ENCODE data around the gene PER1. TPM values are rescaled to one million over a fixed set of nuclear protein-coding genes. Genes with fewer than 3 reads are reported as not detected.
A peak's percentile ranks its signal among the peaks of the same experiment; 100 is the strongest.

The PER1 gene
- total RNA-seq, 1 experiment from 2014 or later, result 87.6 TPM

GRCh38 chr17:8122924-8123694 is 29.1 kb downstream of the PER1 start:
- Histone ChIP-seq H3K4me3 (replicated peaks in 1 of 2; ENCODE audit: low read depth in 1 of 2, low read length in 2 of 2) (peak overlapping the region; percentile 52 to 61), H3K79me2 (ENCODE audit: insufficient read depth, low read length) (no peaks in the 10 kb centered on the region), H3K36me3 (ENCODE audit: control insufficient read depth in 1 of 2, insufficient read depth in 2 of 2, low read length in 2 of 2) (no peaks in the 10 kb centered on the region), H3K27ac (ENCODE audit: low read depth, low read length) (no peak overlapping the region), H3K9ac (ENCODE audit: low read length) (peak overlapping the region; percentile 51), H2AFZ (ENCODE audit: low read depth, low read length, poor library complexity, severe bottlenecking) (no peak overlapping the region), H3K9me2 (ENCODE audit: insufficient read depth) (no peaks in the 10 kb centered on the region), H3K9me3 (ENCODE audit: control insufficient read depth in 1 of 2, insufficient read depth in 1 of 2, low read depth in 1 of 2, low read length in 2 of 2) (no peaks in the 10 kb centered on the region), H3K4me1 (ENCODE audit: control insufficient read depth in 1 of 2, insufficient read depth in 2 of 2, low read length in 2 of 2) (peaks cover 28 to 80% of the 10 kb centered on the region in 2 experiments), H4K20me1 (ENCODE audit: insufficient read depth) (peaks cover 3% of the 10 kb centered on the region; the same call in 1 of the 2 replicates), H3K4me2 (ENCODE audit: low read length) (peak overlapping the region; percentile 92), H3K27me3 (ENCODE audit: insufficient read depth, low read length) (no peaks in the 10 kb centered on the region)
- RAD21 ChIA-PET (ENCODE audit: low non-redundant PET in 1 of 2, low total read pairs in 2 of 2, uncharacterized antibody in 2 of 2, unreplicated experiment in 2 of 2), result no interaction called here
- no TSS peak for BruUV-seq (replicated peaks)
- POLR2A ChIA-PET, result interaction anchor here (1.1 to 2.5 kb wide), 3 partner anchors 10 to 172 kb away, joined by 4 to 13 read pairs (median 7); partner anchors contain the start of gene SLC25A35
- DNase-seq (ENCODE audit: low read depth, low spot score), result no peak
- intact Hi-C loops (cut with micrococcal nuclease), result loop anchor here (10.0 kb wide), 1 partner anchor 262 kb away; the partner anchor contains the start of gene RPL26
- ATAC-seq, result no peak
- TF ChIP-seq SIN3A (IDR thresholded peaks at IDR 0.05; ENCODE audit: low read depth) (no peak), EZH2phosphoT487 (IDR thresholded peaks at IDR 0.05; ENCODE audit: borderline replicate concordance) (no peak), EGR1 (IDR thresholded peaks at IDR 0.05; ENCODE audit: low read depth) (no peak)
- CTCF ChIA-PET, result no interaction called here

DNA sequence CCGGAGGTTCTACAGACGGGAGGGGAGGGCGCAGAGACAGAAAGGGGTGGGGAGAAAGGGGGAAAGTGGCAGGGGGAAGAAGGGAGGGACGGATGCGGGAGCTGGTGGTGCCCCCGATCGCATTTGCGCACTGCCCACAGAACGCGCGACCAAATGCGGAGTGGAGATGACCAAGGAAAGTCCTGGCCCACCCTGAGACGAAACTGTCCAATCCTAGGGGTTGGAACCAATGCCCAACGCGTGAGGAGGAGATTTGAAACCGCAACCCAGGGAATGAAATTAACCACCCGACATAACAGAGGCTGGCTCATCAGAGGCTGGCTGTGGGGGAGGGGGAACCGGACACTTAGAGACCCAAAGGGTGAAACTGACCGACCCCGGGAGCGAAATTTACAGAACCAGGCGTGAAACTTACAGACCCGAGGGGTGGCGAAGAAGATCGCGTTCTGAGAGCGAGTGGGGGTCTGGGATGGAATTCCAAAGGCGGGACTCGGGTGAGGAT is 29.7 kb downstream of the PER1 start:
- Histone ChIP-seq H3K9ac (ENCODE audit: low read length) (peak overlapping the region; percentile 51), H4K20me1 (ENCODE audit: insufficient read depth) (peaks cover 3% of the 10 kb centered on the region; the same call in 1 of the 2 replicates), H3K4me1 (ENCODE audit: control insufficient read depth in 1 of 2, insufficient read depth in 2 of 2, low read length in 2 of 2) (peaks cover 31 to 81% of the 10 kb centered on the region in 2 experiments), H3K36me3 (ENCODE audit: control insufficient read depth in 1 of 2, insufficient read depth in 2 of 2, low read length in 2 of 2) (no peaks in the 10 kb centered on the region), H3K27me3 (ENCODE audit: insufficient read depth, low read length) (no peaks in the 10 kb centered on the region), H3K9me3 (ENCODE audit: control insufficient read depth in 1 of 2, insufficient read depth in 1 of 2, low read depth in 1 of 2, low read length in 2 of 2) (no peaks in the 10 kb centered on the region), H3K9me2 (ENCODE audit: insufficient read depth) (no peaks in the 10 kb centered on the region), H3K4me3 (replicated peaks in 1 of 2; ENCODE audit: low read depth in 1 of 2, low read length in 2 of 2) (peak overlapping the region; percentile 52 to 61), H3K27ac (ENCODE audit: low read depth, low read length) (no peak overlapping the region), H2AFZ (ENCODE audit: low read depth, low read length, poor library complexity, severe bottlenecking) (peak overlapping the region; percentile 66), H3K4me2 (ENCODE audit: low read length) (peak overlapping the region; percentile 92), H3K79me2 (ENCODE audit: insufficient read depth, low read length) (no peaks in the 10 kb centered on the region)
- BruUV-seq (replicated peaks), result no TSS peak
- CTCF ChIA-PET, result interaction anchor here (0.6 to 1.1 kb wide), 7 partner anchors 12 to 624 kb away, joined by 3 to 5 read pairs (median 3); no protein-coding TSS in a partner anchor
- ATAC-seq, result no peak
- DNase-seq (ENCODE audit: low read depth, low spot score), result no peak
- TF ChIP-seq CBX3 (IDR thresholded peaks at IDR 0.05; ENCODE audit: low read depth) (no peak), SIN3A (IDR thresholded peaks at IDR 0.05; ENCODE audit: low read depth) (no peak), ZFX (IDR thresholded peaks at IDR 0.05) (no peak), MAX (IDR thresholded peaks at IDR 0.05) (no peak), EGR1 (IDR thresholded peaks at IDR 0.05; ENCODE audit: low read depth) (no peak), ZNF274 (IDR thresholded peaks at IDR 0.05; ENCODE audit: low read depth, low read length) (no peak), ELF1 (IDR thresholded peaks at IDR 0.05; ENCODE audit: borderline replicate concordance, low read depth) (no peak), ZBTB33 (IDR thresholded peaks at IDR 0.05; ENCODE audit: extremely low read depth, insufficient replicate concordance, low read length) (no peak), CEBPB (IDR thresholded peaks at IDR 0.05; ENCODE audit: low read depth) (no peak), TCF7L2 (IDR thresholded peaks at IDR 0.05; ENCODE audit: borderline replicate concordance, extremely low read depth, insufficient read depth, insufficient read length) (no peak), EZH2phosphoT487 (IDR thresholded peaks at IDR 0.05; ENCODE audit: borderline replicate concordance) (no peak), JUND (IDR thresholded peaks at IDR 0.05) (no peak), POLR2AphosphoS5 (IDR thresholded peaks at IDR 0.05; ENCODE audit: low read depth, low read length) (no peak), SP1 (IDR thresholded peaks at IDR 0.05; ENCODE audit: low read depth) (no peak), RAD21 (IDR thresholded peaks at IDR 0.05; ENCODE audit: low read depth) (no peak), FOSL1 (IDR thresholded peaks at IDR 0.05; ENCODE audit: low read depth) (no peak), SRF (IDR thresholded peaks at IDR 0.05; ENCODE audit: low read depth) (no peak), EZH2 (IDR thresholded peaks at IDR 0.05) (no peak)
- POLR2A ChIA-PET, result interaction anchor here (0.6 to 2.5 kb wide), 4 partner anchors 11 to 173 kb away, joined by 4 to 13 read pairs (median 6); partner anchors contain the start of gene SLC25A35
- intact Hi-C loops (cut with micrococcal nuclease), result loop anchor here (10.0 kb wide), 1 partner anchor 262 kb away; the partner anchor contains the start of gene RPL26
- RAD21 ChIA-PET (ENCODE audit: low non-redundant PET in 1 of 2, low total read pairs in 2 of 2, uncharacterized antibody in 2 of 2, unreplicated experiment in 2 of 2), result interaction anchor here in 1 of 2 experiments (1.2 kb wide), 1 partner anchor 49 kb away, joined by 3 read pairs; no protein-coding TSS in a partner anchor
